HL-60 (cell line): ENCODE measurements around the gene LMO4.
A peak's percentile ranks its signal among the peaks of the same experiment; 100 is the strongest.

Experiments
- DNase-seq, 2 experiments: peaks; one replicate each; pipeline ENCODE4 v3.0.0-alpha.2; 2010 to 2020; ENCODE audit warnings: low read depth in 1 of 2, low spot score in 1 of 2
- H3K27ac ChIP-seq: fragments of 250-450 bp; sonication (Bioruptor Pico); replicated peaks from 2 replicates; pipeline ENCODE4 v1.5.1; 2020; ENCODE audit warnings: mild to moderate bottlenecking, moderate library complexity
- H3K27me3 ChIP-seq: fragments of 250-450 bp; sonication (Bioruptor Pico); 2 replicates; pipeline ENCODE4 v1.5.1; 2021; ENCODE audit warnings: mild to moderate bottlenecking, moderate library complexity; ENCODE audit not compliant: insufficient read depth, poor library complexity, severe bottlenecking
- H3K4me3 ChIP-seq: replicated peaks from 2 replicates; pipeline ENCODE4 v1.5.1; 2011; ENCODE audit warnings: mild to moderate bottlenecking, control low read depth, low read length; ENCODE audit not compliant: insufficient read depth
- CTCF ChIP-seq: IDR thresholded peaks from one replicate; pipeline ENCODE4 v1.5.1; 2011; ENCODE audit warnings: low read length, control low read depth, inconsistent platforms; ENCODE audit not compliant: insufficient read depth
- GABPA ChIP-seq: IDR thresholded peaks from 2 replicates; pipeline ENCODE4 v1.6.1; 2012; ENCODE audit warnings: low read depth
- POLR2AphosphoS5 ChIP-seq: IDR thresholded peaks from 2 replicates; pipeline ENCODE4 v1.6.1; 2012; ENCODE audit warnings: low read depth
- SPI1 ChIP-seq: IDR thresholded peaks from 2 replicates; pipeline ENCODE4 v1.6.1; 2012; ENCODE audit warnings: low read depth, mild to moderate bottlenecking, borderline replicate concordance
- TF ChIP-seq, protein P1 (sequence below): IDR thresholded peaks from 2 replicates; pipeline ENCODE4 v1.6.1; 2012; ENCODE audit warnings: low read depth; ENCODE audit not compliant: insufficient replicate concordance

The LMO4 gene

DNA sequence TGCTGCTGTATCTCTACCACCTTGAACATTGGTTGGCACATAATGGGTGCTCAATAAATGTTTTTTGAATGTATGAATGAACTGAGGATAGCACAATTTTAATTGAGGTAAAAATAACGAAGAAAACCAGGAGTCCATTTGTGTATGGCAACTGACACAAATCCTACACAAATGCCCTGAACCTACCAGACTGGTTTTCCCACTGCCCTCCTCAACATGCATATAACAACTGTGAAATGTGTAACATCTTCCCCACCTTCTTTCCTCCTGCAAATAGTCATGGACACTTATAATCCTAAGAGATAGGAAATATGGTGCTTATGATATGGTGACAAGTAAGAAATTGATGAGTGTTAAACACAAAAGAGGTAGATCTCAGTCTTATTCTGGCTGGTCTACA lies 9.9 kb upstream of the LMO4 start:
- Histone ChIP-seq H3K4me3 (no peak overlapping the region), H3K27me3 (no peaks in the 10 kb centered on the region), H3K27ac (no peak overlapping the region)
- no peak for TF ChIP-seq GABPA
- TF ChIP-seq, protein P1, sequence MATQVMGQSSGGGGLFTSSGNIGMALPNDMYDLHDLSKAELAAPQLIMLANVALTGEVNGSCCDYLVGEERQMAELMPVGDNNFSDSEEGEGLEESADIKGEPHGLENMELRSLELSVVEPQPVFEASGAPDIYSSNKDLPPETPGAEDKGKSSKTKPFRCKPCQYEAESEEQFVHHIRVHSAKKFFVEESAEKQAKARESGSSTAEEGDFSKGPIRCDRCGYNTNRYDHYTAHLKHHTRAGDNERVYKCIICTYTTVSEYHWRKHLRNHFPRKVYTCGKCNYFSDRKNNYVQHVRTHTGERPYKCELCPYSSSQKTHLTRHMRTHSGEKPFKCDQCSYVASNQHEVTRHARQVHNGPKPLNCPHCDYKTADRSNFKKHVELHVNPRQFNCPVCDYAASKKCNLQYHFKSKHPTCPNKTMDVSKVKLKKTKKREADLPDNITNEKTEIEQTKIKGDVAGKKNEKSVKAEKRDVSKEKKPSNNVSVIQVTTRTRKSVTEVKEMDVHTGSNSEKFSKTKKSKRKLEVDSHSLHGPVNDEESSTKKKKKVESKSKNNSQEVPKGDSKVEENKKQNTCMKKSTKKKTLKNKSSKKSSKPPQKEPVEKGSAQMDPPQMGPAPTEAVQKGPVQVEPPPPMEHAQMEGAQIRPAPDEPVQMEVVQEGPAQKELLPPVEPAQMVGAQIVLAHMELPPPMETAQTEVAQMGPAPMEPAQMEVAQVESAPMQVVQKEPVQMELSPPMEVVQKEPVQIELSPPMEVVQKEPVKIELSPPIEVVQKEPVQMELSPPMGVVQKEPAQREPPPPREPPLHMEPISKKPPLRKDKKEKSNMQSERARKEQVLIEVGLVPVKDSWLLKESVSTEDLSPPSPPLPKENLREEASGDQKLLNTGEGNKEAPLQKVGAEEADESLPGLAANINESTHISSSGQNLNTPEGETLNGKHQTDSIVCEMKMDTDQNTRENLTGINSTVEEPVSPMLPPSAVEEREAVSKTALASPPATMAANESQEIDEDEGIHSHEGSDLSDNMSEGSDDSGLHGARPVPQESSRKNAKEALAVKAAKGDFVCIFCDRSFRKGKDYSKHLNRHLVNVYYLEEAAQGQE, result no peak
- no peak for TF ChIP-seq POLR2AphosphoS5
- TF ChIP-seq SPI1, result no peak
- no peak for TF ChIP-seq CTCF
- DNase-seq, result no peak

DNA sequence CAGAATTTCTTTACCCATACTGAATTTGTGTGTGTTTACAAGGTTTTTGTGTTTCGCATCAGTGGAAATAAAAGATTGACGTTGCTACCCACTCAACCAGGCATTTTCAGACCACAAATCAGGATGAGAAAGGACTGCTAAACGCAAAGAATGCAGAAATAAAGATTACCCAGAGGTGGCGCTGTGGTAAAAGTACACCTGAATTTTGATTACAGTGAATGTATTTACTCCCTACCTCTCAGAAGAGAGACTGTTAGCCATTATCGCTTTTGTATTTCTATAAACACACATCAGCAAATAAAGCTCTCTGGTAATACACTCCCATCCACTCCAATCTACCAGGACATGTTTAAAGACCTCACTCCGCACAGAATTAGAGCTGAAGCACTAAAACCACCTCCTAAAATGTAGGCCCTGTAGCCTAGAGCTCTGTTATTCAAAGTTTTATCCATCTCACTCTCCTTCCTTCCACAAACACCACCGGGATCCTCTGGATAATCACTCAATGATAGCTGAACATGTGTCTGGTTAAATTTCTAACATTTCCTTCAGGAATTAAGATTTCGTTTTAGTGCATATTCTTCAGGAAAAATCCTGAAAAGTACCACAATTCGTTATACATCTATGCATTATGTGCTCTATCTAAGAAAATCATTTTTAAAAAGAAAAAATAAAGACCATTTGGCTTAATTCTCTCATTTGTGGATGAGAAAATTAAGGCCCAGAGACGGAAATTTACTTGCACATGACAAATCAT lies 2.5 kb upstream of the LMO4 start:
- H3K27me3 ChIP-seq, result no peaks in the 10 kb centered on the region
- no peak overlapping the region for H3K27ac ChIP-seq
- DNase-seq, result peak in 1 of 2 experiments; percentile 53
- no peak for TF ChIP-seq POLR2AphosphoS5
- TF ChIP-seq CTCF, result peak; percentile 47
- no peak overlapping the region for H3K4me3 ChIP-seq

- Histone ChIP-seq H3K27ac (peak overlapping the region; percentile 96), H3K4me3 (peak overlapping the region; percentile 77), H3K27me3 (no peaks in the 10 kb centered on the region)
- TF ChIP-seq CTCF (no peak), GABPA (no peak), POLR2AphosphoS5 (no peak), SPI1 (no peak)
- TF ChIP-seq, protein P1, result no peak
- DNase-seq, result no peak
Measured at GRCh38 chr1:87327376-87328271, 1.1 kb upstream of the LMO4 start.
